GM12878 (cell line): ENCODE measurements around the gene CRTC3. TPM values are rescaled to one million over a fixed set of nuclear protein-coding genes. Genes with fewer than 3 reads are reported as not detected.

Experiments used
- CUX1 ChIP-seq: IDR thresholded peaks from 2 replicates; pipeline ENCODE4 v1.6.1; 2012; ENCODE audit warnings: improper control_type of control experiment, low read depth, low read length; ENCODE audit not compliant: insufficient replicate concordance
- FOXM1 ChIP-seq: IDR thresholded peaks from 2 replicates; pipeline ENCODE4 v1.6.1; 2012; ENCODE audit warnings: low read depth, mild to moderate bottlenecking, inconsistent platforms, low read length, moderate library complexity
- GABPA ChIP-seq: IDR thresholded peaks from 2 replicates; pipeline ENCODE4 v1.6.1; 2014; ENCODE audit warnings: antibody characterized with exemption, low read depth, mild to moderate bottlenecking, inconsistent platforms
- JUND ChIP-seq: IDR thresholded peaks from 2 replicates; pipeline ENCODE4 v1.6.1; 2012; ENCODE audit warnings: low read depth, mild to moderate bottlenecking, low read length, improper control_type of control experiment, moderate library complexity
- SP1 ChIP-seq: IDR thresholded peaks from one replicate; pipeline ENCODE4 v1.6.1; 2011; ENCODE audit warnings: low read depth, low read length
- TCF7 ChIP-seq: IDR thresholded peaks from 2 replicates; pipeline ENCODE4 v1.6.1; 2014; ENCODE audit warnings: antibody characterized with exemption, borderline replicate concordance
- ZSCAN29 ChIP-seq: fragments of 450-650 bp; IDR thresholded peaks from 2 replicates; pipeline ENCODE4 v1.6.1; 2017; ENCODE audit warnings: mild to moderate bottlenecking, moderate library complexity
- polyA plus RNA-seq, 11 experiments: library from polyadenylated mRNA; depleted of rRNA in 4 of 11; unstranded in 6 of 11; stranded (reverse) in 5 of 11; fragments of >200 nt; fragmentation: Nextera tagmentation in 4 of 11; fragmentation: Illumina TruSeq in 1 of 11; extraction: Ambion mirVana in 4 of 11; extraction: Trizol in 1 of 11; gene quantifications; 1 replicate in 1 of 11; 2 replicates in 10 of 11; pipeline versions ENCODE4 v1.2.1 to v1.2.3, GENCODE V29; 2011 to 2016; ENCODE audit warnings: inconsistent platforms in 2 of 11, missing spikeins in 2 of 11, low read depth in 1 of 11
- total RNA-seq, 4 experiments: library from RNA; depleted of rRNA in 3 of 4; stranded (reverse); fragments of >200 nt in 3 of 4; fragmentation: Illumina TruSeq in 1 of 4; extraction: Trizol in 1 of 4; gene quantifications; 2 replicates each; pipeline versions ENCODE4 v1.2.1 to v1.2.3, GENCODE V29; 2013 to 2021

The CRTC3 gene
- total and polyA plus RNA-seq, 10 of the 15 experiments (the other 5 are each of a cell fraction or from before 2014, with no cell fraction given), result 3.5 to 36.9 (median 18.9) TPM

GRCh38 chr15:90650117-90650955 is 120.6 kb downstream of the CRTC3 start (continued):
- no peak for TF ChIP-seq CUX1
- no peak for TF ChIP-seq ZSCAN29
- no peak for TF ChIP-seq JUND
- no peak for TF ChIP-seq FOXM1
- no peak for TF ChIP-seq SP1
- TF ChIP-seq GABPA, result no peak
- TF ChIP-seq TCF7, result no peak
